ENCODE results near the gene SMIM1. TPM values are rescaled to one million over a fixed set of nuclear protein-coding genes. Genes with fewer than 3 reads are reported as not detected.

Gene SMIM1
- total and polyA plus RNA-seq, 2 donors (not counting 3 experiments of a cell fraction or from before 2014, with no cell fraction given): 1.4 to 2.9 TPM

- H3K4me1 ChIP-seq (ENCODE audit: control insufficient read depth, extremely low read depth, insufficient read depth, low read length): no peaks in the 10 kb centered on the region
- FAIRE-seq (no peak), DNase-seq (ENCODE audit: low read depth, low spot score) (no peak)
- no peaks in the 10 kb centered on the region for H3K36me3 ChIP-seq (ENCODE audit: control insufficient read depth in 2 of 2, extremely low read depth in 1 of 2, insufficient read depth in 2 of 2, low read length in 2 of 2)
- no peak overlapping the region for H3K9ac ChIP-seq (replicated peaks; ENCODE audit: extremely low read depth, insufficient read depth, low read length)
- no peak overlapping the region for H2AFZ ChIP-seq (ENCODE audit: low read depth, low read length)
- ChIA-PET POLR2A (no interaction called here), CTCF (interaction anchor here (1.0 kb wide), 1 partner anchor 32 kb away, joined by 3 read pairs; no protein-coding TSS in a partner anchor)
- TF ChIP-seq EZH2 (IDR thresholded peaks at IDR 0.05; ENCODE audit: borderline replicate concordance, low read depth, low read length, severe bottlenecking): no peak
- TF ChIP-seq FOS (IDR thresholded peaks at IDR 0.05; ENCODE audit: borderline replicate concordance, insufficient read depth, low read length): no peak
- no peak for TF ChIP-seq GATA2 (IDR thresholded peaks at IDR 0.05; ENCODE audit: insufficient read depth, insufficient read length, low read depth, low read length)
- no peaks in the 10 kb centered on the region for H3K79me2 ChIP-seq (ENCODE audit: control insufficient read depth, insufficient read depth, low read length)
- H3K27me3 ChIP-seq (ENCODE audit: control insufficient read depth in 2 of 2, insufficient read depth in 2 of 2, low read length in 2 of 2): peaks cover 2 to 4% of the 10 kb centered on the region in 2 experiments
- BruUV-seq (replicated peaks): no TSS peak
- intact Hi-C loops (cut with micrococcal nuclease): no loop called here
- no peak overlapping the region for H3K4me3 ChIP-seq (replicated peaks in 1 of 3; ENCODE audit: insufficient read depth in 1 of 3, low read depth in 1 of 3, low read length in 3 of 3)
- no peaks in the 10 kb centered on the region for H3K9me3 ChIP-seq (replicated peaks; ENCODE audit: control insufficient read depth, insufficient read depth, low read length)
- no peak overlapping the region for H3K27ac ChIP-seq (ENCODE audit: insufficient read depth, low read depth, low read length)
- dilution Hi-C loops (cut with MboI; ENCODE audit: extremely low pct_ligation_motif_present, low sequenced_read_pairs): no loop called here
- H3K4me2 ChIP-seq (ENCODE audit: insufficient read depth, low read length): no peak overlapping the region
- H3K9me1 ChIP-seq (replicated peaks; ENCODE audit: control insufficient read depth, extremely low read depth, insufficient read depth, low read length): no peaks in the 10 kb centered on the region
- H4K20me1 ChIP-seq (replicated peaks; ENCODE audit: control insufficient read depth, extremely low read depth, insufficient read depth, low read length): no peaks in the 10 kb centered on the region
Observed at GRCh38 chr1:3756394-3756793, 16.2 kb upstream of the SMIM1 start.

- no peak for DNase-seq (ENCODE audit: low read depth, low spot score)
- no peak overlapping the region for H3K4me3 ChIP-seq (replicated peaks in 1 of 3; ENCODE audit: insufficient read depth in 1 of 3, low read depth in 1 of 3, low read length in 3 of 3)
- dilution Hi-C loops (cut with MboI; ENCODE audit: extremely low pct_ligation_motif_present, low sequenced_read_pairs): no loop called here
- no peak overlapping the region for H3K27ac ChIP-seq (ENCODE audit: insufficient read depth, low read depth, low read length)
- H3K4me2 ChIP-seq (ENCODE audit: insufficient read depth, low read length): no peak overlapping the region
- no peaks in the 10 kb centered on the region for H3K79me2 ChIP-seq (ENCODE audit: control insufficient read depth, insufficient read depth, low read length)
- no peaks in the 10 kb centered on the region for H4K20me1 ChIP-seq (replicated peaks; ENCODE audit: control insufficient read depth, extremely low read depth, insufficient read depth, low read length)
- BruUV-seq (replicated peaks): no TSS peak
- intact Hi-C loops (cut with micrococcal nuclease): no loop called here
- H3K4me1 ChIP-seq (ENCODE audit: control insufficient read depth, extremely low read depth, insufficient read depth, low read length): no peaks in the 10 kb centered on the region
- H3K9ac ChIP-seq (replicated peaks; ENCODE audit: extremely low read depth, insufficient read depth, low read length): no peak overlapping the region
- H2AFZ ChIP-seq (ENCODE audit: low read depth, low read length): no peak overlapping the region
- no peak for FAIRE-seq
- H3K9me3 ChIP-seq (replicated peaks; ENCODE audit: control insufficient read depth, insufficient read depth, low read length): no peaks in the 10 kb centered on the region
- TF ChIP-seq JUN (IDR thresholded peaks at IDR 0.05; ENCODE audit: borderline replicate concordance, insufficient read depth, insufficient read length, low read depth) (no peak), GATA2 (IDR thresholded peaks at IDR 0.05; ENCODE audit: insufficient read depth, insufficient read length, low read depth, low read length) (no peak), CTCF (IDR thresholded peaks at IDR 0.05; ENCODE audit: extremely low read depth in 1 of 2, insufficient read depth in 1 of 2, low read depth in 1 of 2, low read length in 2 of 2) (no peak), MYC (IDR thresholded peaks at IDR 0.05; ENCODE audit: low read depth, low read length) (no peak), EZH2 (IDR thresholded peaks at IDR 0.05; ENCODE audit: borderline replicate concordance, low read depth, low read length, severe bottlenecking) (no peak), POLR2AphosphoS5 (IDR thresholded peaks at IDR 0.05; ENCODE audit: insufficient read depth, low read depth, low read length) (no peak)
- peaks cover 2 to 4% of the 10 kb centered on the region in 2 experiments for H3K27me3 ChIP-seq (ENCODE audit: control insufficient read depth in 2 of 2, insufficient read depth in 2 of 2, low read length in 2 of 2)
- POLR2A ChIA-PET: no interaction called here
- no peaks in the 10 kb centered on the region for H3K36me3 ChIP-seq (ENCODE audit: control insufficient read depth in 2 of 2, extremely low read depth in 1 of 2, insufficient read depth in 2 of 2, low read length in 2 of 2)
- CTCF ChIA-PET: no interaction called here
- H3K9me1 ChIP-seq (replicated peaks; ENCODE audit: control insufficient read depth, extremely low read depth, insufficient read depth, low read length): no peaks in the 10 kb centered on the region
Observed at GRCh38 chr1:3759164-3759563, 13.4 kb upstream of the SMIM1 start.

Measured in endothelial cell of umbilical vein (primary cell).